ENCODE measurements around the gene CFAP410.

Gene CFAP410

DNA sequence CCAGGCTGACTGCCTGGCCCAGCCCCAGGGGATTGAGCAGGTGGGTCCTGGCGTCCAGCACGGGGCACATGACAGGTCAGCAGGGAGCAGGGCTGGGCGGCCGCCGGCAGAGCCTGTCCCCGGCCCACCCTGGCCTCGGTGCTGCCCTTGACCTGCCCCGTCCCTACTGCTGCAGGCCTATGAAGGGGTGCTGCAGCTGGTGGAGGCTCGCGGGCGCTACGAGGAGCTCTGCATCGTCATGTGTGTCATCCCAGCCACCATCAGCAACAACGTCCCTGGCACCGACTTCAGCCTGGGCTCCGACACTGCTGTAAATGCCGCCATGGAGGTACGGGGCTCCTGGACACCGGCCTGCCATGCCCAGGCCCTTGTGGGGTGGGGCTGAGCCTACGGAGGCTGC is 15.6 kb downstream of the CFAP410 start:
- no peak for DNase-seq (ENCODE audit: low read depth)
- H3K4me3 ChIP-seq (ENCODE audit: low read depth, low read length) = no peak overlapping the region

DNA sequence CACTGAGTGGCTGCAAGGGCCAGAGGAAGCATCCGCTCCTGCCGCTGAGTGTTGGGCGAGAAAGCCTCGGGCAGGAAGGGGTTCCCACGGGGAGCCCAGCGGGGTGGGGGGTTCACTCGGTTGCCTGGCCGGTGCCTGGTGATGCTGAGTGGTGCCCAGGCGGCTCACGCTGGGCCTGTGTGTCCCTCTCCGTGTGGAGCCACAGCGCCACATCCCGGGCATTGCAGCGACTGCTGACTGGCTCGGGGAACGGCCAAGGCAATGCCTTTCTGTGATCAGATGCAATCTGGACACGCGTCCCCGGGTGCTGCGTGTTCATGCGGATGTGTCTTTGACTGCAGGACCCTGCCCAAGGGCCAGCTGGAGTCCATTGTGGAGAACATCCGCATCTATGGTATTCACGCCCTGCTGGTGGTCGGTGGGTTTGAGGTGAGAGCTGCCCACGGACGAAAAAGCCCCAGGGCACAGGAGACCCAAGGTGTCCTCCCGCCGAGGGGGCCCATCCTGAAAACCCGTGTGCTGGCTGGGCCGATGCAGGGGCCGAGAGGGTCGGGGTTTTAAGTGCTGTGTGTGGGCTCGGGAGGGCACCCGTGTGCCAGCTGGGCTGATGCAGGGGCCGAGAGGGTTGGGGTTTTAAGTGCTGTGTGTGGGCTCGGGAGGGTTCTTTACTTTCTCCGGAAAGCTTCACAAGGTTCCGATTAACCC is 16.4 kb downstream of the CFAP410 start:
- DNase-seq (ENCODE audit: low read depth) = no peak
- no peak overlapping the region for H3K4me3 ChIP-seq (ENCODE audit: low read depth, low read length)

DNA sequence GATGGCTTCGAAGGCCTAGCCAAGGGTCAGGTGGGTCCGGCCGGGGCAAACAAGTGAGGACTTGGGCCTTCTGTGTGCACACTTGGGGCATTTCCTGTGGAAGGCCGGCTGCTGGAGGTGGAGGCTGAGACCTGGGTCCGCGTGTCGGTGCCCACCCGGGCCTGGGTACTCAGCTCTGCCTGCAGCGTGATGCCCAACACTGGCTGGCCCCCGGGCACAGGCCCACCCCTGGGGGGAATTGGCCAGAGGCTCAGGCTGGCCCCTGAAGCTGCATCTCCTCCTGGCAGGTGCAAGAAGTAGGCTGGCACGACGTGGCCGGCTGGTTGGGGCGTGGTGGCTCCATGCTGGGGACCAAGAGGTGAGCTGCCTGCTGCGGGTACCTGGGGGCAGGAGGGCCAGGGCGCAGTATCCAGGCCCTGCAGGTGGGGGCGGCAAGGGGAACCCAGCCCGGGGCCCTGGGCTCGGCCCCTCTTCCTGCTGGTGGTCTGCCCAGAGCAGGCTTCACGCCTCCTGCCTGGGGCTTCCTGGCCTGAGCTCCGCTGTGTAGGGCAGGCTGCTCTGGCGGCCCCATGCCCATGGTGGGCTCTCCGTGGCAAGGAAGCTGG is 17.2 kb downstream of the CFAP410 start:
- no peak overlapping the region for H3K4me3 ChIP-seq (ENCODE audit: low read depth, low read length)
- DNase-seq (ENCODE audit: low read depth) = no peak

GRCh38 chr21:44320847-44321246 is 18.3 kb downstream of the CFAP410 start:
- no peak for DNase-seq (ENCODE audit: low read depth)
- no peak overlapping the region for H3K4me3 ChIP-seq (ENCODE audit: low read depth, low read length)

DNA sequence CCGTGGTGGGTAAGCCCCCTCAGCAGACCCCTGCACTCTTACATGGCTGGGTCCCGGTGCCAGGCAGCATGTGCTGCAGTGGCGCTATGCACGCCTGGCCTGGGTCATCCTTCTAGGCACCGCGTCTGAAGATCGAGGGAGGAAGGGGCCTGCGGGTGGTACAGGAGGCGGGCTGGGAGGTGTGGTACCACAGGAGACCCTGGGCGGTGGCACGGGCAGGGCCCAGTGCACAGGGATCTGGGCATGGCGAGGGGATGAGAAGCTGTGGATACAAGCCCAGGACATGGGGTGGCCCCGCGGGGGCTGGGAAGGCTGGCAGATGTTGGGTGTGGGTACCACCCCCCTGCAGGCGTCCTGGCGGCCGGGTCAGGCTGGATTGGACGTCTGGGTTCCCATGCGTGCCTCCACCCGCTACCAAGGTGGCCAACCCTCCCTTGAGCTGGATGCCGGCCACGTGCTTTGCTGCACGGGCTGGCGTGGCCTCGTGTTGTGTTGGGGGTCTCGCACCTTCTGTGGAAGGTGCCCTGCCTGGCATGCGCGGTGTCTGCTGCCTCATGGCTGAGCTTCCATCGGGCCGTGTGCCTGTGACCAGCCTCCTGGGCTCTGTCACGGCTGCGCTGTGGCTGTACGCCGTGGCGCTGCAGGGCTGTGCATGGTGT is 19.7 kb downstream of the CFAP410 start:
- no peak for DNase-seq (ENCODE audit: low read depth)
- no peak overlapping the region for H3K4me3 ChIP-seq (ENCODE audit: low read depth, low read length)

- no peak overlapping the region for H3K4me3 ChIP-seq (ENCODE audit: low read depth, low read length)
- no peak for DNase-seq (ENCODE audit: low read depth)
Observed at GRCh38 chr21:44318489-44319285, 20.5 kb downstream of the CFAP410 start.

- H3K4me3 ChIP-seq (ENCODE audit: low read depth, low read length) = no peak overlapping the region
- DNase-seq (ENCODE audit: low read depth) = no peak
Observed at GRCh38 chr21:44317871-44318270, 21.3 kb downstream of the CFAP410 start.

- no peak for DNase-seq (ENCODE audit: low read depth)
- H3K4me3 ChIP-seq (ENCODE audit: low read depth, low read length) = no peak overlapping the region
Observed at GRCh38 chr21:44317241-44317782, 21.9 kb downstream of the CFAP410 start.

DNA sequence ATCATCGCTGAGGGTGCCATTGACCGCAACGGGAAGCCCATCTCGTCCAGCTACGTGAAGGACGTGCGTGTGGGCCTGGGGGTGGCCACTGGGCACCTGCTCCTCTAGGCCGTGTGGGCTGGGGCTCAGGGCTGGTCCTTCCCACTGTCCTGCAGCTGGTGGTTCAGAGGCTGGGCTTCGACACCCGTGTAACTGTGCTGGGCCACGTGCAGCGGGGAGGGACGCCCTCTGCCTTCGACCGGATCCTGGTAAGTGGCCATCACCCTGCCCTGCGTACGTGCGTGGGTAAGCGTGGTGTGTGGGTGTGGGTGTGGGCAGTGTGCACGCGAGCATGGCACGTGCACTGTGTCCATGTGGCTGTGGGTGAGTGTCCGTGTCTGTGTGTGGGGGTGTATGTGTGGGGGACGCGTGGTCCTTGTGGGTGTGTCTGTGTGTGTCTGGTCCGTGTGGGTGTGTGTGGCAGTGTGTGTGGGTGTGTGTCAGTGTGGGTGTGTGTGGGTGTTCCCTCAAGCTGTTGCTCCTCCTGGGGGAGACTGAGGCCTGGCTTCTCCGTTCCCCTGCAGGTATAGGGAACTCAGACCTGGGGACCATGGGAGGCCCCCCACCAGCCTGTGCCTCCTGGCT is 22.8 kb downstream of the CFAP410 start:
- DNase-seq (ENCODE audit: low read depth) = no peak
- H3K4me3 ChIP-seq (ENCODE audit: low read depth, low read length) = no peak overlapping the region

DNA sequence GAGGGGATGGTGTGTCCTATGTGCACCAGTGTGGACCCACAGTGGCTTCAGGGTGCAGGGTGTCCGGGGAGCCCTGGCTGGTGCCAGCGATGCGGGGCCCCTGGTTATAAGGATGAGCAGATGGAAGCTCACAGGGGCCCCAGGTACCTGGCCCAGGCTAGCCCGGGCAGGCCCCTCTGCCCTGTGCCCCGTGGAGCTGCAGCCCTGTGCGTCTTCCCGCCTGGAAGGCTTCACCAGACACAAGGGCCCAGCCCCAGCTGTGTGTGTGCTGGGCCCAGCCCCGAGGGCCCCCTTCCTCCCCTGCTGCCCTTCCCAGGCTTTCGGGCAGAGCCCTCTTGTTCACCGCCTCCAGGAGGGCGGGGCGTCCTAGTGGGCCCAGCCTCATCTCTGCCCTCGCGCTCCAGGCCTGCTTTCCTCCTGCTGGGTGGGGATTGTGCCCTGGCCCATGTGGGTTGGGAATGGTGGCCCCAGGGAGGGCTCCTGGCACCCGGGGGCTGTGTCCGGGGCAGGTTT is 23.4 kb downstream of the CFAP410 start:
- no peak overlapping the region for H3K4me3 ChIP-seq (ENCODE audit: low read depth, low read length)
- DNase-seq (ENCODE audit: low read depth) = no peak

GRCh38 chr21:44314561-44314960 is 24.6 kb downstream of the CFAP410 start:
- no peak for DNase-seq (ENCODE audit: low read depth)
- no peak overlapping the region for H3K4me3 ChIP-seq (ENCODE audit: low read depth, low read length)

- H3K4me3 ChIP-seq (ENCODE audit: low read depth, low read length) = no peak overlapping the region
Observed at GRCh38 chr21:44314128-44314527, 25.1 kb downstream of the CFAP410 start.

DNA sequence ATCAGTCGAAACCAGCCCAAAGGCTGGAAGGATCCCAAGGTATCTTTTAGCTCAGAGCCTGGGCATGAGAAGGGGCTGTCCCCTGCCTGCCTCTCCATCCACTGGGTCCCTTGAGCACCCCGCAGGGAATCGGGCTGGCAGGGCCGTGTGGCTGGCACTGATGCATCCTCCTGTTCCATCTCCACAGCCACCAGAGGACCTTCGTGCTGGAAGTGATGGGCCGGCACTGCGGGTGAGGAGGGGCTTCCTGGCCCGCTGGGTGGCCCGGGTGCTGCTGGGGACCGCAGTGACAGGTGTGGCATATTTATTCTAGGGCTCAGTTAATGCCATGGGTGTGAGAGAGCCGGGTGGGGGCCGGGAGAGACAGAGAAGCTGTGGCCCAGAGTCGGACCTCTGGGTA is 25.7 kb downstream of the CFAP410 start:
- no peak overlapping the region for H3K4me3 ChIP-seq (ENCODE audit: low read depth, low read length)
- DNase-seq (ENCODE audit: low read depth) = no peak

More at GRCh38 chr21:44314128-44314527, 25.1 kb downstream of the CFAP410 start:
- DNase-seq (ENCODE audit: low read depth) = no peak

DNA sequence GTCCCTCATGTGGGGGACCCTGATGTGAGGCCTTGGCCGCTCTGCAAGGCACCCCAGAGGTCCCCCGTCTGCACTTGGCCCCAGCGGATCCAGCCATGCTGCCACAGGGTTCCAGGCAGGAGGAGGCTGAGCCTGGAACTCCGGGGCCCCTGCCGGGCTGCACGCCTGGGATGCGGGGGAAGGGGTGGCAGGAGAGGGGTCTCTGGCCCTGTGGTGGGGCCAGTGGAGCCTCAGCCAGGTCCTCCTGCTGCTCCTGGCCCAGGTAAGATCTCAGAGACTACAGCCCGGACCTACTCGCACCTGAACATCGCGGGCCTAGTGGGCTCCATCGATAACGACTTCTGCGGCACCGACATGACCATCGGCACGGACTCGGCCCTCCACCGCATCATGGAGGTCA is 26.5 kb downstream of the CFAP410 start:
- H3K4me3 ChIP-seq (ENCODE audit: low read depth, low read length) = no peak overlapping the region
- DNase-seq (ENCODE audit: low read depth) = no peak

DNA sequence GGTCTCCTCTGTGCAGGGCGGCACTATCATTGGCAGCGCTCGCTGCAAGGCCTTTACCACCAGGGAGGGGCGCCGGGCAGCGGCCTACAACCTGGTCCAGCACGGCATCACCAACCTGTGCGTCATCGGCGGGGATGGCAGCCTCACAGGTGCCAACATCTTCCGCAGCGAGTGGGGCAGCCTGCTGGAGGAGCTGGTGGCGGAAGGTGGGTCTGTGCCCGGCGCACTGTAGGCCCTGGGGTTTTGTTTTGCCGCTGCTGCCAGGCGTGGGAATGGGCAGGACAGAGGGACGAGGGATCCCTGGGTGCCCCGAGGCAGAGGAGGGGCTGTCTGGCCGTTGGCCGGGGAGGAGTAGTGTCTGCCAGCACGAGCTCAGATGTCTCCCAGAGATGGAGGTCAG is 27.1 kb downstream of the CFAP410 start:
- DNase-seq (ENCODE audit: low read depth) = no peak
- H3K4me3 ChIP-seq (ENCODE audit: low read depth, low read length) = no peak overlapping the region

DNA sequence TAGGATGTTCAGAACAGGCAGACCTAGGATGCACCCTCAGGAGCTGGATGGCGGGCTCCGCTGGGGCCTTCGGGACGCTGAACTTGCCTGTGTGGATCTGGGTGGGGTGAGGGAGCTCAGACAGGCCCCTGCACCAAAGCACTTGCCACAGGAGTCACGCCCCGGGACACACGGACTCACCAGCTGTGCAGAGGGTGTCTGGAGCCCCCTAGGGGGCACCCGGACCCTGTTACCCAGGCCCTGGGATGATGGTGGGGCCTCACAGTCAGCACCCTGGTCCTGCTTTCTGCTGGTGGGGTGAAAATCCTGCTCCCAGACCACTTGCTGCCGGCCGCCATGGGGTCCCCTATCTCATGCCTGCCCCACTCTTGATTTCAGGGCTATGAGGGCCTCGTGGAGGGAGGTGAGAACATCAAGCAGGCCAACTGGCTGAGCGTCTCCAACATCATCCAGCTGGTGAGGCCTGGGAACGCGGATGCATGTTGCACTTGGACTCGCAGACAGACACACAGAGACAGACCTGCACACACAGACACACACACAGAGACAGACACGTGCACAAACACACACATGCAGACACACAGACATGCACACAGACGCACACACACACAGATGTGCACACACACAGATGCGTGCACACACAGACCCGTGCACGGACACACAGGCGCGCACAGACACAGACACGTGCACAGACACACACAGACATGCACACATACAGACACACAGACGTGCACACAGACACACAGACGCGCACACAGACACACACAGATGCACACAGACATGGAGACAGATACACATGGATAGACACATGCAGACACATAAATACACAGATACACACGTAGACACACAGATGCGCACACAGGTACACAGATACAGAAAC is 28.3 kb downstream of the CFAP410 start:
- DNase-seq (ENCODE audit: low read depth) = no peak
- H3K4me3 ChIP-seq (ENCODE audit: low read depth, low read length) = no peak overlapping the region

DNA sequence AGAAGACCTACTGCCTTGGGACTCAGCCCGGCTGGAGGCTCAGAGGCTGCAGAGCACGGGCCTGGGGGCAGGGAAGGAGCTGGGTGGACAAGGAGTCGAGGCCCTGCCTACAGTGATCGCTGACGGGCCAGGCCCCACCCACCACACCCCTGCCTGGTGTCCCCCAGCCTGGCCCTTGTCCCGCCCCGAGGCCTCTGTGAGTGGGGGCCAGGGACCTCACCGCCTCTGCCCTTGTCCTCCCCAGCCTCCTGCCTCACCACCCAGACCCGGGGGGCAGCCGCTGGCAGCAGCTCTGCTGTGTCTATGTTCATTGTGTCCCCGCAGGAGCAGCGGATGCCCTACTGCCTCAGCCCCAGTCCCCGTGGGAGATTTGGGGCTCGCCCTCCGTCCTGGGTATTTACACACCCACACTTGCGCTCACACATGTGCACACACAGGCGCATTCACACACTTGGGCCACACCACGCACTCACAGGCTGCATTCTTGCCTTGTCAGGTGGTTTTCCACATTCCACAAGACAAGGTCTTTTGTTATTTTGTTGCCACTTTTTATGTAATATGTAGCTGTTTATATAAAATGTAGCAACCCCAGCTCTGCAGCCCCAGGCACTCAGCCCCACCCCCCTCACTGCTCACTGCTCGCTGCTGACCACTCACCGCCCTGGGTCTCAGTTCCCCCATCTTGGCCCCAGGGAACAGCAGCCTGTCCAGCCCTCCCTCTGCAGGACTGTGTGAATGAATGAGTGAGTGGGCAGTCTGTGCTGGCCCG is 32.1 kb downstream of the CFAP410 start:
- no peak overlapping the region for H3K4me3 ChIP-seq (ENCODE audit: low read depth, low read length)
- DNase-seq (ENCODE audit: low read depth) = no peak

GRCh38 chr21:44305691-44306090 is 33.5 kb downstream of the CFAP410 start:
- H3K4me3 ChIP-seq (ENCODE audit: low read depth, low read length) = no peak overlapping the region
- no peak for DNase-seq (ENCODE audit: low read depth)
